OCI-LY1 (cell line): ENCODE data around the gene HARBI1.

Experiments
- H2AFZ ChIP-seq: fragments of 200-600 bp; sonication (generic), shearing (Covaris generic); 2 replicates; pipeline ENCODE4 v1.6.0; 2014; ENCODE audit warnings: antibody characterized with exemption, mild to moderate bottlenecking, low read length
- H3F3A ChIP-seq: fragments of 200-600 bp; sonication (generic), shearing (Covaris generic); 2 replicates; pipeline ENCODE4 v1.6.0; 2014; ENCODE audit warnings: mild to moderate bottlenecking, antibody characterized with exemption, low read length, moderate library complexity; ENCODE audit not compliant: insufficient read depth
- H3K27ac ChIP-seq: fragments of 200-600 bp; sonication (generic); 2 replicates; pipeline ENCODE4 v1.5.1; 2014; ENCODE audit warnings: low read length, mixed run types, mild to moderate bottlenecking, low read depth; ENCODE audit not compliant: poor library complexity, severe bottlenecking
- H3K27me3 ChIP-seq: fragments of 200-600 bp; sonication (generic); 2 replicates; pipeline ENCODE4 v1.6.0; 2014; ENCODE audit warnings: antibody characterized with exemption, mild to moderate bottlenecking, low read length, moderate library complexity; ENCODE audit not compliant: insufficient read depth
- H3K36me3 ChIP-seq: fragments of 200-600 bp; sonication (generic); 2 replicates; pipeline ENCODE4 v1.6.1; 2014; ENCODE audit warnings: mild to moderate bottlenecking, antibody characterized with exemption, low read length, moderate library complexity, mixed read lengths; ENCODE audit not compliant: insufficient read depth
- H3K4me1 ChIP-seq: fragments of 200-600 bp; sonication (generic); 2 replicates; pipeline ENCODE4 v1.5.1; 2014; ENCODE audit warnings: mild to moderate bottlenecking, low read length, moderate library complexity; ENCODE audit not compliant: insufficient read depth, severe bottlenecking
- H3K4me2 ChIP-seq: fragments of 200-600 bp; sonication (generic), shearing (Covaris generic); 2 replicates; pipeline ENCODE4 v1.6.1; 2014; ENCODE audit warnings: low read length
- H3K4me3 ChIP-seq: fragments of 200-600 bp; sonication (generic); 2 replicates; pipeline ENCODE4 v1.5.1; 2014; ENCODE audit warnings: low read length, low read depth, mild to moderate bottlenecking, mixed read lengths; ENCODE audit not compliant: poor library complexity, severe bottlenecking
- H3K79me2 ChIP-seq: fragments of 200-600 bp; shearing (Covaris generic); 2 replicates; pipeline ENCODE4 v1.6.1; 2016; ENCODE audit warnings: mixed run types, low read length, mixed read lengths; ENCODE audit not compliant: insufficient read depth
- H3K9ac ChIP-seq: fragments of 200-600 bp; sonication (generic), shearing (Covaris generic); 2 replicates; pipeline ENCODE4 v1.6.1; 2014; ENCODE audit warnings: mild to moderate bottlenecking, low read length, mixed read lengths
- H3K9me2 ChIP-seq: fragments of 200-600 bp; sonication (generic), shearing (Covaris generic); 2 replicates; pipeline ENCODE4 v1.6.1; 2014; ENCODE audit warnings: low read depth, mild to moderate bottlenecking, low read length, mixed read lengths
- H3K9me3 ChIP-seq: fragments of 200-600 bp; shearing (Covaris generic); 2 replicates; pipeline ENCODE4 v1.6.1; 2014; ENCODE audit warnings: low read length, mixed read lengths
- H4K20me1 ChIP-seq: fragments of 200-600 bp; sonication (generic), shearing (Covaris generic); 2 replicates; pipeline ENCODE4 v1.6.0; 2016; ENCODE audit warnings: mild to moderate bottlenecking, low read length; ENCODE audit not compliant: insufficient read depth
- CTCF ChIP-seq: fragments of 200-600 bp; sonication (generic), shearing (Covaris generic); IDR thresholded peaks from 2 replicates; pipeline ENCODE4 v1.5.1; 2017; ENCODE audit warnings: mild to moderate bottlenecking, antibody characterized with exemption, low read length, moderate library complexity, mixed read lengths
- EZH2 ChIP-seq: fragments of 200-600 bp; sonication (generic), shearing (Covaris generic); IDR thresholded peaks from 2 replicates; pipeline ENCODE4 v1.8.0; 2017; ENCODE audit warnings: borderline replicate concordance, mixed run types, mild to moderate bottlenecking, antibody characterized with exemption, low read length, moderate library complexity, mixed read lengths

HARBI1 gene

GRCh38 chr11:46600194-46600960, 16.6 kb downstream of the HARBI1 start:
- no peaks in the 10 kb centered on the region for H4K20me1 ChIP-seq

GRCh38 chr11:46599340-46600193, 17.5 kb downstream of the HARBI1 start:
- Histone ChIP-seq H3K9me2 (no peaks in the 10 kb centered on the region), H3K36me3 (no peaks in the 10 kb centered on the region), H3K9ac (no peak overlapping the region), H3K27ac (no peak overlapping the region), H3K79me2 (no peaks in the 10 kb centered on the region), H2AFZ (no peak overlapping the region), H3K27me3 (no peaks in the 10 kb centered on the region), H3K4me1 (peaks cover 12% of the 10 kb centered on the region), H3K4me2 (no peak overlapping the region), H3F3A (no peaks in the 10 kb centered on the region), H3K4me3 (no peak overlapping the region), H4K20me1 (no peaks in the 10 kb centered on the region), H3K9me3 (no peaks in the 10 kb centered on the region)
- TF ChIP-seq EZH2 (no peak), CTCF (no peak)

More at GRCh38 chr11:46600194-46600960, 16.6 kb downstream of the HARBI1 start:
- H3K36me3 ChIP-seq = no peaks in the 10 kb centered on the region
- H3K4me3 ChIP-seq = no peak overlapping the region
- H3F3A ChIP-seq = no peaks in the 10 kb centered on the region
- no peak overlapping the region for H3K9ac ChIP-seq
- peaks cover 14% of the 10 kb centered on the region for H3K4me1 ChIP-seq
- no peaks in the 10 kb centered on the region for H3K9me3 ChIP-seq
- no peak overlapping the region for H3K27ac ChIP-seq
- TF ChIP-seq EZH2 = no peak
- TF ChIP-seq CTCF = no peak
- H2AFZ ChIP-seq = no peak overlapping the region
- no peak overlapping the region for H3K4me2 ChIP-seq
- no peaks in the 10 kb centered on the region for H3K27me3 ChIP-seq
- H3K79me2 ChIP-seq = no peaks in the 10 kb centered on the region
- no peaks in the 10 kb centered on the region for H3K9me2 ChIP-seq

GRCh38 chr11:46597609-46598219, 19.3 kb downstream of the HARBI1 start:
- Histone ChIP-seq H2AFZ (no peak overlapping the region), H3K27me3 (no peaks in the 10 kb centered on the region), H3K9me3 (no peaks in the 10 kb centered on the region), H3K4me2 (no peak overlapping the region), H3K36me3 (no peaks in the 10 kb centered on the region), H3K79me2 (peaks cover 9% of the 10 kb centered on the region), H3K27ac (no peak overlapping the region), H3K4me3 (no peak overlapping the region), H3F3A (no peaks in the 10 kb centered on the region), H3K9me2 (no peaks in the 10 kb centered on the region), H3K4me1 (peaks cover 14% of the 10 kb centered on the region), H3K9ac (no peak overlapping the region), H4K20me1 (no peaks in the 10 kb centered on the region)
- TF ChIP-seq CTCF (no peak), EZH2 (no peak)
